Lower leg skin (tissue), 3 donors: Measurements from ENCODE around the gene PMM2.

ENCODE experiments used
- POLR2A ChIP-seq, 2 donors: fragments of 450-650 bp; IDR thresholded peaks; one replicate each; pipeline ENCODE4 v1.6.1; 2016 to 2017; ENCODE audit warnings: antibody characterized with exemption in 2 of 2, mild to moderate bottlenecking in 1 of 2, moderate library complexity in 1 of 2
- TF ChIP-seq, protein P1 (sequence below), 3 donors: fragments of 450-650 bp; IDR thresholded peaks; one replicate each; pipeline ENCODE4 v1.5.1; 2016; ENCODE audit warnings: antibody characterized with exemption in 3 of 3, mild to moderate bottlenecking in 3 of 3, moderate library complexity in 2 of 3

DNA sequence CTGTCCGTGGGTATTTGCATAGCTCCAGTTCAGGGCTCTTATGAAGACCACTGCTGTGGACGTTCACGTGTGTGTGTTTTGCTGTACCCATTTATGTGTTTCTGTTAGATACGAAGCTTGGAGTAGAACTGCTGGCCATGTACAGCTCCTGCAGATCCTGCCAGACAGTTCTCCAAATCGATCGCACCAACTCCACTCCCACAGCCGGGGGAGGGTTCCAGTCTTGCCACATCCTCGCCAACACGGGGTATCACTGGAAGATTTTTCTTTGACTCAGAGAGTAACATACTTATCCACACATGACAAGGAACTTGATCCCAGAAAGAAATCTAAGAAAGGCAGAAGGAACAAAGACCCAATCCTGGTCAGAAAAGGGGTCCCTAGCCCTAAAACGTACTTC, 37.6 kb upstream of the PMM2 start:
- TF ChIP-seq, protein P1, sequence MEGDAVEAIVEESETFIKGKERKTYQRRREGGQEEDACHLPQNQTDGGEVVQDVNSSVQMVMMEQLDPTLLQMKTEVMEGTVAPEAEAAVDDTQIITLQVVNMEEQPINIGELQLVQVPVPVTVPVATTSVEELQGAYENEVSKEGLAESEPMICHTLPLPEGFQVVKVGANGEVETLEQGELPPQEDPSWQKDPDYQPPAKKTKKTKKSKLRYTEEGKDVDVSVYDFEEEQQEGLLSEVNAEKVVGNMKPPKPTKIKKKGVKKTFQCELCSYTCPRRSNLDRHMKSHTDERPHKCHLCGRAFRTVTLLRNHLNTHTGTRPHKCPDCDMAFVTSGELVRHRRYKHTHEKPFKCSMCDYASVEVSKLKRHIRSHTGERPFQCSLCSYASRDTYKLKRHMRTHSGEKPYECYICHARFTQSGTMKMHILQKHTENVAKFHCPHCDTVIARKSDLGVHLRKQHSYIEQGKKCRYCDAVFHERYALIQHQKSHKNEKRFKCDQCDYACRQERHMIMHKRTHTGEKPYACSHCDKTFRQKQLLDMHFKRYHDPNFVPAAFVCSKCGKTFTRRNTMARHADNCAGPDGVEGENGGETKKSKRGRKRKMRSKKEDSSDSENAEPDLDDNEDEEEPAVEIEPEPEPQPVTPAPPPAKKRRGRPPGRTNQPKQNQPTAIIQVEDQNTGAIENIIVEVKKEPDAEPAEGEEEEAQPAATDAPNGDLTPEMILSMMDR (IDR thresholded peaks at IDR 0.05), result no peak
- no peak for TF ChIP-seq POLR2A (IDR thresholded peaks at IDR 0.05)
